HG03460 (cell line): ENCODE measurements around the gene KRT82.

Experiments
- ATAC-seq: cut with Tn5 transposase; IDR thresholded peaks from one replicate; pipeline ENCODE4 v1.9.1; 2021; ENCODE audit not compliant: unreplicated experiment

The KRT82 gene

DNA sequence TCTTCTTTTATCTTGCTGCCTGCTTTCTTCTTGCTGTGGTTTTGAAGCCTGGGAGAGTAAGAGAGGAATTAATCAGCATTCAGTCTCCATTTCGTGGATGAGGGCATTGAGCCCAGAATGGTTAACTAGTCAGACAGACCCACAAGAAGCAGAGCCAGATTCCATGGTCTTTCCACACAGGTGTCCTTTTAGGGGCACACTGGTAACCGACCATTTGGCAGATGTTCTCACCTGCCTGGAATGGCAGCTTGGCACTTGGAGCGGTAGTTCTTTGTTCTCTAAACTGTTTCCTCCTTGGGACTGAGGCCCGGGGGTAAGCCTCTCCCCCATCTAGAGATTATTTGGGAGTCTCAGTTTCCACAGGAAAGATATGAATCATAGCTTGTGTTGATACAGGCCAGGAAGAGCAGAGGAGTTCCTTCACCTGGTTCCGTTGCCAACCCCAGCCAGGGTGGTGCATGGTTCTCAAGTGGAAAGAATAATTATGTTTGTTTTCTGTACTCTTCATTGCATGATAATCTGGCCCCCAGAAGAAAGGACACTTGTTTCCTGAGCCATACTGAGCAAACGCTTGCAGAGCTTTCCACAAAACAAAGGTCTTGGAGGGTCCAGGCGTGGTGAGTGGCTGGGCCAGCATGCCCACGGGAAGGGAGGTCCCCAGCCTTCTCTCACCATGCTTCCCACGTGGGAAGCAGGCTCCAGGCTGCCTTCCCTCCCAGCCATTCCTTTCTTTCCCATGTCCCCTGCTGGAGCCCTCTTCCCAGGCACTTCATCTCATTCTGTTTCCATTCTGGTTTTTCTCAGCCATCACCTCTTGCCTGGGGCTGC is 30.1 kb upstream of the KRT82 start:
- no peak for ATAC-seq

DNA sequence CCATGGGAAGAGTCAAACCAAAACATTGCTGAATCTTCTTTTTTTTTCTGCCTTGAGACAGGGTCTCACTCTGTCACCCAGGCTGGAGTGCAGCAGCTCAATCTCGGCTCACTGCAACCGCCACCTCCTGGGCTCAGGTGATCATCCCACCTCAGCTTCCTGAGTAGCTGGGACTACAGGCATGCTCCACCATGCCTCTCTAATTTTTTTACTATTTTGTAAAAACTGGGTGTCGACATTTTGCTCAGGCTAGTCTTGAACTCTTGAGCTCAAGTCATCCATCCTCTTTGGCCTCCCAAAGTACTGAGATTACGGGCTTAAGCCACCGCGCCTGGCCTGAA is 29.5 kb upstream of the KRT82 start:
- no peak for ATAC-seq

DNA sequence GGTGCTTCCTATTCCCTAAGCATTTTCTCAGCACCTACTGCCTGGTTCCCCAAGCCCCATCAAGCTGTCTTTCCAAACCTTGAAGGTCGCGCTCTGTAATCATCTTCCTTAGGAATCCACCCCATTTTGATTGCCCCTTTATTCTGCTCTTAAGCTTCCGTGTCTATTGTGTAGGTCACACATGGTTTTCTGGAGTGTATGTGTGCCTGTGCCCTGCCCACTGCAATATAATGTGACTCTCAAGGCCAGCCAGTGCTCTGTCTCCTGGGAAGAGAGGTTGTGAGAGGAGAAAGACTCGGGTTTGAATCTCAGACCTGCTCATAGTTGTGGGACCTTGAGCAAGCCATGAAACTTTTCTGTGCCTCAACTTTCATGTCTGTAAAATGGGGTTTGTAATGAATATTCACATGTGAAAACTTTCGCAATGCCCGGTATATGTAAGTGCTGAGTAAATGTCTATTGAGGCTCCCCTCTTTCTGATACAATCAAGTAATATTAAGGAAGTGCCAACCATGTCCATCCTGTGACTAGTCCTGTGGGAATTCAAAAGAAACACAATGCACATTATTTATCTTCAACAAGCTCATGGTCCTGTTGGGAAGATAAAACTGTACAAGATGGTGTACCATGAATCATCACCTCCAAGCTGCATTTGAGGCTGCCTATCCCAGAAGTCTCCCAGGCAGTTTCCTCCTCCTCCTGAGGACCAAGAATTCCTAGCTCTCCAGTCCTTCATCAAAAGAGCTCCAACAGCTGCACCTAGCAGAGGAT is 28.8 kb upstream of the KRT82 start:
- no peak for ATAC-seq

DNA sequence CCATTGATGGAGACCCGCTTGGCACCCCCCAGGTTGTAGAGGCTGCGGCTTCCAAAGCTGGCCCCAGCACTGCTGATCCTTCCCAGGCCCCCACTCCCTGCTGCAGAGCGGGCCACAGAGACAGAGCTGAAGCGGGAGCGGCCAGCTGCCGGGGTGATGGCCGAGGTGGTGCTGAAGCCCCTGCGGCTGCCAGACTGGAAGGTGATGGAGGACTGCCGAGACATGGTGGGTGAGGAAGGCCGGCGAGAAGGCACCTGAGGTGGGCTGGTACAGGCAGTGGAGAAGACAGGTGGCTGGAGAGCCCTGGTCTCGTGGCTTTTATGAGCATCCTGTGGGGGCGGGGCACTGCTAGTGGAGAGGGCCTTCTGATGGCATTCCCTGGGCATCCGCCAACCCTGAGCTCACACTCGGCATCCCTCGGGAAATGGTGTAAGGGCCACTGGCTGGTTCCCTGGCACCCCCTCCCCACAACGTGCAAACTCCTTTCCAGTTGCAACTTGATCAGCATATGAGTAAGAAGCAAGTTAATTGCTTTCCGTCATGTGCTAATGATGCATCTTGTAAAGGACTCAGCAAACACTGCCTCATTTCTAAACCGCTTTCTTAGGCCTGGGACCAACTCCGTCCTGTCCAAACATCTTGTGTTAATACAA is 28.1 kb upstream of the KRT82 start, which contains the start of gene KRT75:
TSS of gene KRT75 (minus strand) at position 291 of the 653 bp plus-strand sequence. CDS start at position 224, 67 bp downstream.
- no peak for ATAC-seq

DNA sequence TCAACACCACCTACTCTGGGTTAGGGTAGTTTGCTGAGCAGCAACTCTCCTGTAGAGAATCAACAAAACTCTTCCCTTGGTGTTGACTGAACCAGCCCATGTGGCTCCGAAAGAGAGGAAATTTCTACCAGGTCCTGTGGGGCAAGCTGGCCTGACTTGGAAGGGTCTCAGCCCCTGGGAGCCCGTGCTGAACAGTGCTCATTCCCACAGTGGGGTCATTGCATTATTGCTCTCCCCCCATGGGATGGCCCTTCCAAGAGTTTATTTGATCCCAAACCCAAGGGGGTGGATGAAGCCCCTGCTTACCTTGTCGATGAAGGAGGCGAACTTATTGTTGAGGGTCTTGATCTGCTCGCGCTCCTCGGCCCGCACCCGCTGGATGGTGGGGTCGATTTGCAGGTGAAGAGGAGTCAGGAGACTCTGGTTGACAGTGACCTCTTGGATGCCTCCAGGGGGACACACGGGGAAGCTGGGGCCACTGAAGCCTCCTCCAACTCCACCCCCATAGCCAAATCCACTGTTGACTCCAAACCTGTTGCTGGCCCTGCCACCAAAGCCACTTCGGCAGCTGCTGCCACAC is 27.5 kb upstream of the KRT82 start:
- no peak for ATAC-seq

DNA sequence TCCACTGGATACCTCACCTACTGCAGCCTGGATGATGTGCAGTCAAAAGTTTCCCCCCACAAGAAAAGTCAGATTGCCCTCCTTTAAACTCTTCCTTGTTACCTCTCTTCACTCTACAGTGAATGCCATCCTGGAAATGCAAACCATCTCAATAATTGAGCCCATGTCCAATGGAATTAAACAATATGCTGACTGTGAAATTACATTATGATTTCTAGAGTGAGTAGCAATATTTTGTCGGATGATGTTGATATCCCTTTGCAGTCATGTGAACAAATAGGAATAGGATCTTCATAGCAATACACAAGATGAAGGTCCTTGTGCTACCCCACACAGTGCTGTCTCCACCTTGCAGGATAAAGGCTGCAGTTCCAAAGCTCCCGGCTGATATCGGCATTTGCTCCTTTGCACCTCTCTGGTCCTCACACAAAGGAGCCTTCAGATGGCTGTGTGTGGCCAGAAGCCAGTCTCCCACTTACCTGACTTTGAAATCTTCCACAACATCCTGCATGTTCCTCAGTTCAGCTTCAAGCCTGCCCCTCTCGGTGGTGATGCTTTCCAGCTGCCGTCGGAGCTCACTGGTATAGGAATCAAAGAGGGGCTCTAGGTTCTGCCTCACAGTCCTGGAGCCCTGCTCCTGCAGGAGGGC is 26.5 kb upstream of the KRT82 start:
- no peak for ATAC-seq

DNA sequence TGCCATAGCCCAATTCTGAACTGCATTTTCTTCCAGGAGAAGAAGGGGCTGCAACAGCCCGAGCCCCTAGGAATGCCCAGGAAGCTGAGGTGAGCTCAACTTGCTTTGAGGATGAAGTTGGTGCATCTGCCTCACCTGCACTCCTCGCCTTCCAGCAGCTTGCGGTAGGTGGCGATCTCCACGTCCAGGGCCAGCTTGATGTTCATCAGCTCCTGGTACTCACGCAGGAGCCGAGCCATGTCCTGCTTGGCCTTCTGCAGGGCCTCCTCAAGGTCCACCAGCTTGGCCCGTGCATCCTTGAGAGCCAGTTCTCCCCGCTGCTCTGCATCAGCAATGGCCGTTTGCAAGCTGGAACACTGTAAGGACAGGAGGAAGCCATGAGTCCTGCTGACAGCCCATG is 22.0 kb upstream of the KRT82 start:
- no peak for ATAC-seq

DNA sequence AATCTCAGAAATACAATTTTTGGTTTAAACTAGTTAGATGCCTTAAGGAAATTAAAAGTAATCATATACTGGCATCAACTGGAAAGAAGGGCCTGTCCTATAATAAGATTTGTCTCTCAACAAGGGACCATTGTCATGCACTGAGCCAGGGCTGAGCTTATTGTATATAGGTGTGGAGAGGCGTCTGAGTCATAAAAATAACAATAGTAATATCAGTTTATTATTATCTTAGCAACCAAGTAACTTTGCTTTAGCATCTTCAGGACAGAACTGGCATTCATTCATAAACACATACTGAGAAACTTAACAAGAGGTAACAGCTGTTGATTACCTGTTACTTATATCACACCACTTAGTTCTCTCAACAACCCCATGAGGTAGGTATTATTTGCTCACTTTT is 20.9 kb upstream of the KRT82 start:
- no peak for ATAC-seq

DNA sequence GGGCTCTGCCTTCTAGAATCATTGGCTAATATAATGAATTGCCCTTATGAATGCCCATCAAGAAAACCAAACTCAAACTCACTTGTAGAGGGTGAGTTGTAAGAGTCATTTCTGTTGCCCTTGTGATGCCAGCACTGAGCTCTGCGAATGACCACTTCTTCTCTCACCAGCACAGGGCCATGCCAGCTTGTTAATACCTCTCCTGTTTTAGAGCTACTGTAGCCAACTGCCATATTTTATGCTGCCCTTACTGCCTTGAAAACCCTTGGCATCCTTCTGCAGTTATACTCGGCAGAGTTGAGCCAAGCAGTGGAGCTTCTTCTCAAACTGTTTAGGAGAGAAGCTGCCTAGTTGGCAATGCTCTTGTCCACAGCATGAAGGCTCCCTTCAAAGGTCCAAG is 19.9 kb upstream of the KRT82 start:
- no peak for ATAC-seq

DNA sequence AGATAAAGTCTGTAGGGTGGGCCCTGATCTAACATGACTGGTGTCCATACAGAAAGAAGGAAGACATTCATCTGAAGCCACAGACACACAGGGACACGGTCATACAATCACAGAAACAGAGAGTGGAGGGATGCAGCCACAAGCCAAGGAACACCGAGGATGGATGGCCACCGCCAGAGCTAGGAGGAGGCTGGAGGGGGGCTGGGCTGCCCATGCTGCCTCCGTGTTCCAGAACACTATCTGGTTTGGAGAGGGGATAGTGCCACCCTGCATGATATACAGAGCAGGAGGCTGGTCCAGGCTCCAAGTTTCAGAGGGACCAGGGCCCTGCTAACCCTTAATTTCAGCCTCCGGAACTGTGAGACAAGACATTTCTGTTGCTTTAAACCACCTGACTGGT is 19.3 kb upstream of the KRT82 start:
- ATAC-seq: no peak

DNA sequence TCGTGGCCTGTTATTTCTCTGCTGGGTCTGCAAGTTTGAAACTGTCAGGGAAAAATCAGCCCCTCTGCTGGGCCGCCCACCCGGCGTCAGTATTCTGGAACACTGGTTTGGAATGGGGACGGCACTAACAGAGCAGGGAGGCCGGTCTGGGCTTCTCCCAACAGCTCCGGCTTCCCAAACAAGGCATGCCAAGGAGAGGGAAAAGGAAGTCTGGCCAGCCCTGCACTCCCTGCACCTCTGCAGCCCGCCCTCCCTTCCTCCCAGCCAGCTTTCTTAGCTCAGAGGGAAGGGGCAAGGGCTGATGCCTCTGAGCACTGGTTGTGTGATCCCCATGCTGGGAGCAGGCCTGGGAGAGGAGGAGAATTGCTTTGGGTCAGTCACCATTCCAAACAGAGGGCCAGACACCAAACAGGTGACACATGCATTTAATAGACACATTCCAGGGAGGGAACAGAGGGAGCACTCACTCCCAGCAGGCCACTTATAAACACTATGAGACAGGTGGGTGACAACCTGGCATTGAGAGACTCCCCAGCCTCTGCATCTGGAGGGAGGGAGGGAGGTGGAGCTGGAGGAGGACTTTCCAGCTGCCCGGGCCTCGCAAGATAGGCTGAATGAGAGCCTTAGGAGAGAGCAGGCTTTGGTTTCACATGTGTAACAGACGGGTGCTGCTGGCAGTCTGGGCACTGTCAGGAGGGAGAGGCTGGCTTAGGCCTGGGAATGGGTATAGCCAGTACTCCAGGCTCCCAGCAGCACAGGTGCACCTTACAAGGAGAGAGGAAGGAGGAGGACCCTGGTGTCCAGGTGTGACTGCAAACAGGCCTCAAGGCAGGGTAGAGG is 17.7 kb upstream of the KRT82 start:
- no peak for ATAC-seq

DNA sequence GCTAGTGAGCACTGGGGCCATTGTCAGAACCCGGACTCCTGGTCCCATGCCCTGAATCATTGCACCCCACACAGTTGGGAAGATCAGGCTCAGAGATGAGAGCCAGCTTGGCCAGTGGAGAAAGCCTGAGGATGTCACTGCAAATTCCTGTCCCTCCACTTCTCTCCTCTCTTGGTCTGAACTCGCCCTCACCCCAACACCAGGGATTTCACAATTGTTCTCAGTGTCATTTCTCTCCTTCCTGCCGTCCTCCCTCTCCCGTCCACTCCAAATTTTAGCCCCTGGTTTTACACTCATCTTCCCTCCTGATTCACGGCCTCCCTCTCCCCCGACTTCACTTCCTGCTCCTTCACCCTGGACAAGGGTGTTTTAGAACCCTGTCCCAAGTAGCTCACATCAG is 16.9 kb upstream of the KRT82 start:
- ATAC-seq: no peak

DNA sequence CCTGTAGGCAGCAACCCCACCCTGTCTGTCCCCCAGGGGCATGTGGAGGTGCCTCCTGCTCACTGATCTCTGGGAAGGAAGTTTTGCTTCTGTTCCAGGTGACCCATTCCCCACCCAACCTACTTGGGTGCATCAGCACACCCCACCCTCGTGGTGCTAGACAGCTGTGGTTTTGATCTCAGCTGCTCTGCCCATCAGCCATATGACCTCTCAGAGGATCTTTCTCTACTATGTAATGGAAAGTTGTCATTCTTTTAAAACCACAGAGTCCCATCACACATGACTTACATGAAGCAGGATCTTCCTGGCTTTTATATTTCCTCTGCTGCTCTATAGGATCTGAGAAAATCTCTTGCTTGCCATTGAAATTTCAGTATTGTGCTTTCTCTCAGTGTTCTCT is 13.5 kb upstream of the KRT82 start:
- no peak for ATAC-seq

DNA sequence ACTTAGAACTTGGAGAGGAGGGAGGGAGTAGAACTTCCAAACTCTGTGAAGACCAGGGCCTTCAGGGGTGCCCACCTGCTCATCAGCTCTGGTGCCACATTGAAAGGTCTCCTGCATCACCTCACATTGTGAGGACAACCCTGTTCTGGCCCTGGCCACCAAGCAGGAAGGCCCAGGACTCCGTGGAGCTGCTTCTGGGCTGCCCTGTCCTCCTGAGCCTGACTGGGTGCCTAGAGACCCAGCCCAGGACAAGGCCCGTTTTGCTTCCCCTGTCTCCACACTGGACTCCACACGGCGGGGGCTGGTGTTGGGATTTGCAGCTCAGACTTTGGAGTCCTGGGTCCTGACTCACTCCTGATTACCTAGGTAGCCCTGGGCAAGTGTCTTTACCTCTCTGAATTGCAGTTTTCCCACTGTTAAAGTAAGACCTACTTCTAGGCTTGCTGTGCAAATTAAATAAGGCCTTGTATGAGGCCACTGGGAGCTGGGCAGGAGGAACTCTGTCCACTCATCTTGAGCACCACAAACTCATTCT is 12.5 kb upstream of the KRT82 start:
- ATAC-seq: no peak

DNA sequence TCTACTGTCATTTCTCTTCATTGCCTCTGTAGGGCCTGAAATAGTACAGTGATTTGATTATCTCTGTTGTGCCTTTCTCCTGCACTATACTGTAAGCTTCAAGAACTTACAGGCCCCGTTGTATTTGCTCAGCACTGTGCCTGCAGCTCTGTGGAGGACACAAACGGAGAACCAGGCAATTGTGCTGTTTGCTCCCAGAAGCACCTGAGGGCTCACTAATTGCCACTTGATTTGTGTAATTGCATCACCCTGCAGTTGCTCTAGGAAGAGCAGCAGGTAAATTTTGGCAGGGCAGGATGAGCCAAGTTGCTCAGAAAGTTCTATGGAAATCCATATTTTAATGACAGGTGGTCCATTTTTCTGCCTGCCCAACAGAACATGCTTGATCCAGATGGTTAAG is 11.6 kb upstream of the KRT82 start:
- no peak for ATAC-seq

DNA sequence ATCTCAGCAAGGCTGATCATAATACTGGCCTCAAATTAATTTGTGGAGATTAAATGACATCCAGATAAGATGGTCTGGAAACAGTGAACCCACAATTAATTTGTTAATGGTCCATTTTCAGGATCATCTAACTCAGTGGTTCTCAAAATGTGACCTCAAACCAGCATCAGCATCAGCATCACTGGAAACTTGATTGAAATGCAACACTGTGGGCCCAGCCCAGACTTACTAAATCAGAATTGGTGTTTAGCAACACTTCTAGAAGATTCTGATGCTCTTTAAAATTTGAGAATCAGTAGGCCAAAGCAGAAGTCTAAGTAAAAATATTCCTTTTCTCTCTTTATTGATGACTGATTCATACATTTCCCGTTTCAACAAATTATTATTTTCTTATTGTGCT is 10.7 kb upstream of the KRT82 start:
- ATAC-seq: no peak

DNA sequence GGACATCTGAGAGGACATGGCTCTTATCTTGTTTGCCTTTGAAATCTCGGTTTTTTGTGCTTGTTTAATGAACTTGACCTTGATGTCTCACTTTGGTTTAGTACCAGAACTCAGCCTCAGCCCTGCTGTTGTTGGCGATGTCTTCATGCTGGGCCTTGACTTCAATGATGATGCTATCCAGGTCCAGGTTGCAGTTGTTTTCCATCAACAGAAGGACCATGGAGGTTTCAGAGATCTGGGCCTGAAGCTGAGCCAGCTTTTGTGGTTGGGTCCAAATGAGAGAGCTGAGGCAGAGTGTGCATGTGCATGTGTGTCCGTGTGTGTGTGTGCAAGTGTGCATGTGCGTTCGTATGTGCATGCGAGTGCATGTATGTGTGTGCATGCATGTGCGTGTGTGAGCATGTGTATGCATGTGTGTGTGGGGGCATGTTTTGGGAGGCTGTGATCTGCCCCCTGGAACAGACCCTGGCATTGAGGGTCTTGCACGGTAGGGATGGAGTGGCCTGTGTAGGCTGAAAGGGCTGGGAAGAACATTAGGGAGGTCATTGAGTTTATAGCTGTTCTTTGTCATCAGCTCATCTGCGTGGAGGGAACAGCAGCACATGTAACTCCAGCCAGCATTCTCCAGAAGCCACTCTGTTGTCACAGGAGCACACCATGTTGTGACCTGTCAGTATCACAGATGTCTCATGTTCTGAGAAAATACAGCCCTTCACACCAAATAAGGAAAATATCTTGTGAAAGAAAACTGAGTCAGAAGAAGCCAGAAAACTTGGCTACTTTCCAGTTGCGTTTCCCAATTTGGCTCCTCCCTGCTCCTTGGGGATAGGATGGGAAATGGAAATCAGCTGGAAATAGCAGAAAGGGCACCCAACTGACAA is 10.0 kb upstream of the KRT82 start:
- no peak for ATAC-seq

DNA sequence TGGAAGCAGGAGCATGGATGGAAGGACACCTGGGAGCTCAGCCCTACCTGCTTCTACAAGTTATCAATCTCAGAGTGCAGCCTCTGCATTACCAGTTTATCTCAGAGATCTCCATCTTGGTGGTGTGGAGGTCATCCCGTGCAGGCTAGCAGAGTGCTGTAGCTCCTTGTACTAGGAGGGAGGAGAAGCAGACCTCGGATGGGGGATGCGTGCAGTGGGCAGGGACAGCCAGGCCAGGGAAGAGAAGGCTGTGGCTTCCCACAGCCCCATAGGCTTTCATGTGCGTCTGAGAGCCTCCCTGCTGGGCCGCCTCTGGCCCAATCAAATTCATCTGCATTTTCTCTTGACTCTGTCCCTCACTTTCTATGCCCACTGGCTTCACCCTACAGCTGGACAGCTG is 8.8 kb upstream of the KRT82 start:
- ATAC-seq: no peak

DNA sequence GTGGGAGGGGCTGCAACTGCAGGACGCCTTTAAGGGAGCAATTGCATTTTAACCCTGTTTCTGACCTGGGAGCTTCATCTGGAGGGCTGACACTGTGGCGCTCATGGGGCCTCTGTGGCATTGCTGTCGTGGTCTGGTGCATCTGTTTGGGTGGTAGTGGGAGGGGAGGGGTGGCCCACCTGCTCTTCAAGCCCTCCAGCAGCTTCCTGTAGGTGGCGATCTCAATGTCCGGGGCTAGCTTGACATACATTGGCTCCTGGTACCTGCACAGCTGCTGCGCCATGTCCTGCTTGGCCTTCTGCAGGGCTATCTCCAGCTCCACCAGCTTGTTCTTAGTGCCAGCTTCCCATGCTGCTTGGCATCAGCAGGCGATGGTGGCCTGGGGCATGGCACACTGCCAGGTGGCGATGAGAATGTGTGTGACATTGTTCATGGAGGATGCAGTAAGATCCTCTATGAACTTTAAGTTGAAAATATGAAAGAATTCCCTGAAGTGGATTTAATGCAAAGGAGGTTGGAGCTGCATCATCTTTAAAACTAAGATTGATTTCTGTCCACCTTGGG is 7.7 kb upstream of the KRT82 start:
- no peak for ATAC-seq
